Fibroblast of skin of left biceps (primary cell): ENCODE results near the gene CCDC63.

ENCODE experiments used
- DNase-seq, 2 experiments: peaks; one replicate each; pipeline ENCODE4 v3.0.0-alpha.2; 2013; ENCODE audit warnings: low read depth in 2 of 2

Gene CCDC63

GRCh38 chr12:110885152-110885840 is 38.5 kb downstream of the CCDC63 start:
- no peak for DNase-seq

DNA sequence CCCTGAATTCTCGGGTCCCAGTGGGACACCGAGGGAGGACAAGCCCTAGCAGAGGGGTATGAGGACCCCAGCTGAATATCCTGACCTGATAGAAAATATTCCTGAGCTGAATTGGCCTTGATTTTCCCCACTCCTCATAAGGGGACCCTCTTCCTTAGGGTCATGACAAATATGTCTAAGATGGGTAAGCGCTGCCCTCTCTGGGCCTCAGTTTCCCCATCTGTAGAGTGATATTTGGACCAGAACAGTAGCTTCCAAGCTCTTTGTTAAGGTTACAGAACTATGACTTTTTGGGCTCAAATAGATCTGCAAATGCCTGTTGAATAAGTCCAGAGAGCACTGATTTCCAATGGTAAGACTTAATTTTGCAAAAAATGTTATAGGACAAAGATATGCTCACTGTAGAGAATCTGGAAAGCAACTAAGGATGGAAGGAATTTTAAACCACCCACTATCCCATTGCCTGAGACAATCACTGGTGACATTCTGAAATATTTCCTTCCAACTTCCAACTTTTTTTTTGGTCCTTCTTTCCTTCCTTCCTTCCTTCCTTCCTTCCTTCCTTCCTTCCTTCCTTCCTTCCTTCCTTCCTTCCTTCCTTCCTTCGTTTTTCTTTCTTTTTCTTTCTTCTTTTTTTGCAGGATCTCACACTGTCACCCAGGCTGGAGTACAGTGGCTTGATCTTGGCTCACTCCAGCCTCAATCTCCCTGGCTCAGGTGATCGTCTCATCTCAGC is 41.6 kb downstream of the CCDC63 start:
- DNase-seq: no peak

DNA sequence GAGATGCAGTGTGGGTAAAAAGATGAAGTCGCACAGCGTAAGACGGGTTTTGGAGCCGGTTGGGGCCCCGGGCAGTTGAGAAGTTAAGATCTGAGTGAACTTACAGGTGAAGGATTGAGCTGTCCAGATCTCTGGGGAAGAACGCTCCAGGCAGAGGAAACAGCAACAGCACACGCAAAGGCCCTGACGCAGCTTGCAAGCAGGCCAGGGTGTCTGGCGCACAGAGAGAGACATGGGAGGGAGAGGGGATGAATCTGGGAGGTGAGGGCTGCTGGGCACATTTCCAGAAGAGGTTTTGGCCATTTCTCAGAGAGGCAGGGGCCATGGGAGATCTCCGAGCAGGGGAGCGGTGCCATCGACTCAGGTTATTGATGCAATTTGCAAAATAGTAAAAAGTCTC is 42.6 kb downstream of the CCDC63 start:
- no peak for DNase-seq

- DNase-seq: no peak
Observed at GRCh38 chr12:110893956-110894355, 47.2 kb downstream of the CCDC63 start.

DNA sequence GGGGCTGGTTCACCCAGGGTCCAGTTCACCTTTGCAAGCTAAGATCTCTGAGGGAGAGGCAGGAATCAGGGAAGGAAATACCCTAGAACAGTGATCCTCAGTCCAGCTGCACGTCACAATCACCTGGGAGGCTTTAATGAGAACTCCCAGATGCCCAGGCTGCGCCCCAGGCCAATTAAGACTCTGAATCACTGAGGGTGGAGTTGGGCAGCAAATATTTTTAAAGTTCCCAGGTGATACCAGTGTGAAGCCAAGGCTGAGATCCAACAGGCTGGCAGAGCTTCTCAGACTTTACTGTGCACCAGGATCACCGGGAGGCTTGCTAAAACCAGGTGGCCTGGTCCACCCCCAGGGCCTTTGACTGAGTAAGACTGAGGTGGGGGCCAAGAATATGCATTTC is 49.8 kb downstream of the CCDC63 start:
- no peak for DNase-seq

- DNase-seq: no peak
Observed at GRCh38 chr12:110901401-110901800, 54.6 kb downstream of the CCDC63 start.

DNA sequence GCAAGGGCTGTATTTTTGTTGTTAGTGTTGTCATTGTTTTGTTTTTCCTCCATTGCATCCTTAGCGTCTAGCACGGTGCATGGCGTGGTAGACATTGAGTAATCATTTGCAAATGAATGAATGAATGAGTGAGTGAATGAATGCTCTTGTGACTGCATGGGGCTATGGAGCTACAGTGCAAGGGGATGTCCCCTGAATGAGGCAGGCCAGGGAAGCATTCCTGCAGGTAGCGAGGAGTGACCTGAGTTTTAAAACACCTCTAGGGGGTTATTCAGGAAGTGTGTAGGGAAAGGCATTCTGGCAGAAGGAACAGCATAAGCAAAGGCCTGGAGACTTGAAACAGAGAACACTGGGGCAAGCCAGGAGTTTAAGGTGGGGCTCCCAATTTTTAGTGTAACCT is 56.7 kb downstream of the CCDC63 start:
- DNase-seq: no peak

- DNase-seq: no peak
Observed at GRCh38 chr12:110906083-110906482, 59.3 kb downstream of the CCDC63 start.

DNA sequence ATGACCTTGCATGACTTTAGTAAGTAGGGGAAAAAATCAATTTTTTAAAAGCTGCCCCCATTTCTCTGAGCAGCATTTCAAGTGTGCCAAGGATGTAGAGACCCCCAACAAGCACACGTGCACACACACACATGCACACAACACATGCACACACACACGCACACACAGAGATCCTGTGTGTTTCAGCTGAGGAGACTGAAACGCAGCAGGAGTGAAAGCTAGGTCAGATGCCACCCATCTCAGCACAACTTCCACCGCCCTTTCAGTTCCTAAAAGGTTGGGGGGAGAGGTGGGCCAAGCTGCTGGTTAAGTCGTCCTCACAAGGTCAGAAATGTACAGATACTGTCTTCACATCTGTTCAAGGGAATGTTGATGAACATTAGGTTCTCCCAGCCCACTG is 59.7 kb downstream of the CCDC63 start:
- no peak for DNase-seq

DNA sequence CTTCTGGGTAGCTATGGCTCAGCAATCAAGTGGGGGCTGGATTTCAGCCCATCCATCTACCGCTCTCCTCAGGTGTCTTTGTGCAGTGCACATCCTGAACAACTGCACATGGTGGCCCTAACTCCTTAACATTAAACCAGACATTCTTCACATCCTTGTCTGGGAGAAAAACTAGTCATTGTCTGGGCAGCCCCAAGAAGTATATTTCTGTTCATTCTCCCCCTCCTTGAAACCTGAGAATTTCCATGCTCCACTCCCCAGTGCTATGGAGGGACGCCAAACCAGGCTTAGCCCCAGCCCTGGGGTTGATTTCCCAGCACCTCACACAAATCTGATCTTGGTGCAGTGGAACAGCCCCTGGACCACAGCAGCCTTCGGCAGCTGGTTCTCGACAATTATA is 60.2 kb downstream of the CCDC63 start:
- DNase-seq: peak in 1 of 2 experiments; percentile 30

DNA sequence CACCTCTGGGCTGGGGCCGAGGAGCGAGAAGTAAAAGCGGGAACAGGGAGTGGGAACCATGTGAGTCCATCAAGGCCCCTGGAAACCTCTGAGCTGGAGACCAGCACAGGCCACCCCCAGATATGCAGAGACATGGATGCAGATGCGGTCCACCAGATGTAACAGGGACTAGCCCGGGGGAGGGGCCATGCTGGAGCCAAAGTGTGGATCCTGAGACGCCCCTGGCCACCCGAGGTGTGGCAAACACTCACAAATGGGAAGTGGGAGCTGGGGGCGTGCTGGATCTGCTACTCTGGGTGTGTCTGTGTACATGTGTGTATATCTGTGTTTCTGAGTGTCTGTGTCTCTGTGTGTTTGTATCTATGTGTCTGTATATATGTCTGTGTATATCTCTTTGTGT is 60.8 kb downstream of the CCDC63 start:
- no peak for DNase-seq

DNA sequence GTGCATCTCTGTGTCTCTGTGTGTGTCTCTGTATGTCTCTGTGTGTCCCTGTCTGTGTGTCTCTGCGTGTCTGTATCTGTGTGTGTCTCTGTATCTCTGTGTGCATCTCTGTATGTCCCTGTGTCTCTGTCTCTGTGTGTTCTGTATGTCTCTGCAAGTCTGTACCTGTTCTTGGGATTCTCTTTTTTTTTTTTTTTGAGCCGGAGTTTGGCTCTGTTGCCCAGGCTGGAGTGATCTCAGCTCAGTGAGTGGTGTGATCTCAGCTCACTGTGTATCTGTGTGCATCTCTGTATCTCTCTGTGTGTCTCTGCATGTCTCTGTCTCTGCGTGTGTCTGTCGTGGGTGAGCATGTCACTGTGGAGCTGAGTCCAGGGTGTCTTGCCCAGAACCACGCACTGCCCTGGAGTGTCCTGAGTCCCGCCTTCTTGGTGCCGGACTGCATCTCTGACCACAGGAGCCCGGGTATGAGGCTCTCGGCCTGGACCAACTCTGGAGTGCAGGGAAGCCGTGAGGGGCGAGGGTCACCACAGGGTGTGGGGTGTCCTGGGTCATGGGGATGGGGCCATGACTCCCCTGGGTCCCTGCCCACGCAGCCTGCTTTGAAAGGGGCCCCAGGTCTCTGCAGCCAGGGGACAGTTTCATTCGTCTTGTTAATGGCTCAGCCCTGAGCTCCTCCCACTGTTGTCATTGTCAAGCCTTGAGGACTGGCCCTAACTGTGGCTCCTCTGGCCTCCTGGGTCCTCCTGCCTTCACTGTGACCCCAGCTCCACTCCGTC is 61.8 kb downstream of the CCDC63 start:
- no peak for DNase-seq

GRCh38 chr12:110912263-110912662 is 65.5 kb downstream of the CCDC63 start:
- DNase-seq: no peak

DNA sequence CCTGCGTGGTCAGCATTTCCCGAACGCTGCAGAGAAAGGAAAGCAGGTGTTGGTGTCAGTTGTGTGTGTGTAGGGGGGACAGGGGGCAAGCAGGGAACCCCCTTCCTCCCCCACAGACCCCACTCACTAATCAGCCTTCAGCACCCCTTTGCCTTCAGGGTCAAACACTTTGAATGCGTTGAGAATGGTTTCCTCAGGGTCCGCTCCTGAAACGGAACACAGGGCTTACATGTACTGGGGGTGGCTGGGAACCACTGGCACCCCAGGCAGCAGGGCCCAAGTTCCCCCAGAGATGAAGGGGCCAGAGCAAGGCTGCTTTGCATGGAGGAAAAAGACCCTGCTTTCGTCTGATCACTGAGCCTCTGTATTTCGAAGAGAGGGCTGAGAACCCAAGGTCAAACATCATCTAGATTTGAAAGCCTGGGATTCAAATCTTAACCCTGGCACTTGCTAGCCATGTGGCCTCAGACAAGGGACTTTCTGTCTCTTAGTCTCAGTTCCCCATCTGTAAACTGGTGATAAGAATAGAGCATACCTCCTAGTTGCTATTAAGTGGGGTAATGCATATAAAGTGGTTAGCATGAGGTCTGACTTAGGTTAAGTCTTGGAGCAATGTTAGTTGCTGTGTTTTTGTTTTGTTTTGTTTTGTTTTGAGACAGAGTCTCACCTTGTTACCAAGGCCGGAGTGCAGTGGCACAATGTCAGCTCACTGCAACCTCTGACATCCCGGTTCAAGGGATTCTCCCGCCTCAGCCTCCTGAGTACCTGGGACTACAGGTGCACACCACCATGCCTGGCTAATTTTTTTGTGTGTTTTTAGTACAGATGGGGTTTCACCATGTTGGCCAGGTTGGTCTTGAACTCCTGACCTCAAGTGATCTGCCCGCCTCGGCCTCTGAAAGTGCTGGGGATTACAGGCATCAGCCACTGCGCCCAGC is 66.6 kb downstream of the CCDC63 start:
- no peak for DNase-seq

DNA sequence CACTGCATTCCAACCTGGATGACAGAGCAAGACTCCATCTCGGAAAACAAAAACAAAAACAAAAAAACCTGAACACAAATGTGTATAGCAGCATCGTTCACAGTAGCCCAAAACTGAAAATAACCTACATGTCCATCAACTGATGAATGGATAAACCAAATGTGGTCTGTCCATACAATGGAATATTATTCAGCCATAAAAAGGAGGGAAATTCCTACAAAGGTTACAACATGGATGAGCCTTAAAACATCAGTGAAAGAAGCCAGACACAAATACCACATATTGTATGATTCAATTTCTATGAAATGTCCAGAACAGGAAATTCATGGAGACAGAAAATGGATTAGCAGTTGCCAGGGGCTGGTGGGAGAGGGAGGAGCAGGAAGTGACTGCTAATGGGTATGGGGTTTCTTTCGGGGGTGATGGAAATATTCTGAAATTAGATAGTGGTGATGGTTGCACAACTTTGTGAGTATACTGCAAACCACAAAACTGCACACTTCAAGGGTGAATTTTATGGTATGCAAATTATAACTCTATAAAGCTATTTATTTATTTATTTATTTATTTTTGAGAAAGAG is 69.6 kb downstream of the CCDC63 start:
- peak in 1 of 2 experiments; percentile 29 for DNase-seq

GRCh38 chr12:110917467-110917866 is 70.7 kb downstream of the CCDC63 start:
- no peak for DNase-seq

GRCh38 chr12:110917961-110918360 is 71.2 kb downstream of the CCDC63 start:
- no peak for DNase-seq

GRCh38 chr12:110919720-110920119 is 72.9 kb downstream of the CCDC63 start:
- no peak for DNase-seq

GRCh38 chr12:110920324-110920910 is 73.6 kb downstream of the CCDC63 start, which contains the start of gene MYL2:
Gene MYL2, minus strand, starts transcription at chr12:110920579. Its CDS starts 50 bp downstream, at chr12:110920529.
- DNase-seq: no peak

- no peak for DNase-seq
Observed at GRCh38 chr12:110921262-110921661, 74.5 kb downstream of the CCDC63 start.

DNA sequence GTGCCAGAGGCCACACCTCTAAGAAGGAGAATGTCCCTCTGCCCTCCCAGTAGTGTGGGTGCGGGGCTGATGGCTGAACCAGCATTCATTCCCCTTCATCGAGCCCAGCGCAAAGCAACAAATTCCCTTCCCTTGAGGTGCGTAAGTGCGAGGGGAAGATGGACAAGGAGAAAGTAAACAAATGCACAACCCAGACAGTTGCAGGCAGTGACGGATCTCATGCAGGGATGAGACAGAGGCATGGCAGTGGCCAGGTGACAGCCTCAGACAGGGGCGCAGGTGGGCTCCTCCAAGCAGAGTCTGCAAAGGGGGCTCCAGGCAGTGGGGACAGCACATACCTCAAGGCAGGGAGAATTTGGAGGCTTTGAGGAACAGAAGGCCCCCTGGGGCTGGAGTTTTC is 75.9 kb downstream of the CCDC63 start:
- no peak for DNase-seq
